PC-9 (cell line): ENCODE measurements around the gene TCAF1. TPM values are rescaled to one million over a fixed set of nuclear protein-coding genes. Genes with fewer than 3 reads are reported as not detected.

ENCODE experiments used
- BruUV-seq: library from RNA; stranded (reverse); fragments of 400-500 nt; replicated peaks from 2 replicates; lab custom pipeline; 2021; lab: Mats Ljungman, UMichigan
- CTCF ChIA-PET: fragments of 300-600 bp; sonication (Branson Sonifier 250); formaldehyde crosslinking; loops from one replicate; lab custom pipeline; 2022; ENCODE audit warnings: antibody characterized with exemption; lab: Charles Lee
- POLR2A ChIA-PET: fragments of 300-600 bp; sonication (Branson Sonifier 250); formaldehyde crosslinking; loops from one replicate; lab custom pipeline; 2022; ENCODE audit warnings: antibody characterized with exemption; ENCODE audit not compliant: unreplicated experiment; lab: Charles Lee
- DNase-seq, 2 experiments: peaks; one replicate each; pipeline versions ENCODE4 v3.0.0 to v3.0.0-alpha.2; 2015 to 2022; ENCODE audit warnings: mixed read lengths in 1 of 2
- H2AFZ ChIP-seq: fragments of 200-600 bp; sonication (generic); 2 replicates; pipeline ENCODE4 v1.8.1; 2017; ENCODE audit warnings: antibody characterized with exemption
- H3F3A ChIP-seq: fragments of 200-600 bp; sonication (generic); 2 replicates; pipeline ENCODE4 v1.8.1; 2017; ENCODE audit warnings: antibody characterized with exemption, mild to moderate bottlenecking, low read depth; ENCODE audit not compliant: insufficient read depth
- H3K27ac ChIP-seq: fragments of 200-600 bp; sonication (generic); 2 replicates; pipeline ENCODE4 v1.6.1; 2016; ENCODE audit warnings: mixed run types
- H3K27me3 ChIP-seq: fragments of 200-600 bp; sonication (generic); 2 replicates; pipeline ENCODE4 v1.6.1; 2016; ENCODE audit warnings: low read depth, mixed run types; ENCODE audit not compliant: insufficient read depth
- H3K36me3 ChIP-seq: fragments of 200-600 bp; sonication (generic); 2 replicates; pipeline ENCODE4 v1.6.1; 2016; ENCODE audit warnings: low read depth, mixed run types
- H3K4me1 ChIP-seq: fragments of 200-600 bp; sonication (generic); replicated peaks from 2 replicates; pipeline ENCODE4 v1.6.1; 2016; ENCODE audit warnings: mixed run types; ENCODE audit not compliant: insufficient read depth
- H3K4me2 ChIP-seq: fragments of 200-600 bp; sonication (generic); 2 replicates; pipeline ENCODE4 v1.6.1; 2017; ENCODE audit warnings: mixed run types
- H3K4me3 ChIP-seq: fragments of 200-600 bp; sonication (generic); 2 replicates; pipeline ENCODE4 v1.6.1; 2016; ENCODE audit warnings: mixed run types
- H3K79me2 ChIP-seq: fragments of 200-600 bp; sonication (generic); 2 replicates; pipeline ENCODE4 v1.6.1; 2017; ENCODE audit warnings: low read depth, mixed run types
- H3K9me2 ChIP-seq: fragments of 200-600 bp; sonication (generic); 2 replicates; pipeline ENCODE4 v1.8.1; 2017; ENCODE audit warnings: mild to moderate bottlenecking; ENCODE audit not compliant: insufficient read depth
- H3K9me3 ChIP-seq: fragments of 200-600 bp; sonication (generic); 2 replicates; pipeline ENCODE4 v1.8.1; 2016; ENCODE audit warnings: low read depth; ENCODE audit not compliant: insufficient read depth
- H4K20me1 ChIP-seq: fragments of 200-600 bp; sonication (generic); 2 replicates; pipeline ENCODE4 v1.8.1; 2017; ENCODE audit not compliant: insufficient read depth
- CTCF ChIP-seq: fragments of 200-600 bp; sonication (generic); conservative IDR thresholded peaks from 2 replicates; pipeline ENCODE4 v1.6.1; 2017; ENCODE audit warnings: mixed run types, antibody characterized with exemption, mild to moderate bottlenecking, moderate library complexity
- EZH2 ChIP-seq: fragments of 200-600 bp; sonication (generic); IDR thresholded peaks from 2 replicates; pipeline ENCODE4 v1.8.0; 2017; ENCODE audit warnings: antibody characterized with exemption, low read depth
- intact Hi-C: fragments of 100-400 bp; cut with micrococcal nuclease; formaldehyde crosslinking; loops from one replicate; pipeline ENCODE4 v1.10.0; 2022; ENCODE audit not compliant: unreplicated experiment
- total RNA-seq: library from RNA; stranded (reverse); gene quantifications from 2 replicates; pipeline ENCODE4 v1.2.3, GENCODE V29; 2021

The TCAF1 gene
- total RNA-seq, 1 experiment from 2014 or later, result 44.6 TPM

GRCh38 chr7:143945423-143945822 lies 43.4 kb upstream of the TCAF1 start:
- H3K27me3 ChIP-seq, result no peaks in the 10 kb centered on the region
- H3K4me3 ChIP-seq, result no peak overlapping the region
- ChIA-PET CTCF (no interaction called here), POLR2A (no interaction called here)
- no TSS peak for BruUV-seq
- no peaks in the 10 kb centered on the region for H4K20me1 ChIP-seq
- intact Hi-C loops, result loop anchor here (2.0 to 10.0 kb wide), 2 partner anchors 17 to 49 kb away; no protein-coding TSS in a partner anchor
- no peaks in the 10 kb centered on the region for H3F3A ChIP-seq
- no peak for DNase-seq
- H3K36me3 ChIP-seq, result no peaks in the 10 kb centered on the region
- H3K27ac ChIP-seq, result no peak overlapping the region
- TF ChIP-seq CTCF (no peak), EZH2 (no peak)
- H3K79me2 ChIP-seq, result no peaks in the 10 kb centered on the region
- no peaks in the 10 kb centered on the region for H3K4me1 ChIP-seq
- no peak overlapping the region for H3K4me2 ChIP-seq
- H2AFZ ChIP-seq, result 0 out of 2 replicates have a peak overlapping the region, but pooled peaks have one; percentile 7
- no peaks in the 10 kb centered on the region for H3K9me2 ChIP-seq
- H3K9me3 ChIP-seq, result no peaks in the 10 kb centered on the region

- intact Hi-C loops, result no loop called here
- ChIA-PET CTCF (no interaction called here), POLR2A (no interaction called here)
- Histone ChIP-seq H3K79me2 (no peaks in the 10 kb centered on the region), H3K27me3 (no peaks in the 10 kb centered on the region), H3K4me1 (no peaks in the 10 kb centered on the region), H3K4me2 (no peak overlapping the region), H3K4me3 (no peak overlapping the region), H3K9me2 (peaks cover 6% of the 10 kb centered on the region; the same call in 1 of the 2 replicates), H2AFZ (0 out of 2 replicates have a peak overlapping the region, but pooled peaks have one; percentile 1), H3F3A (no peaks in the 10 kb centered on the region; the same call in 1 of the 2 replicates), H3K36me3 (no peaks in the 10 kb centered on the region), H4K20me1 (no peaks in the 10 kb centered on the region), H3K27ac (no peak overlapping the region), H3K9me3 (no peaks in the 10 kb centered on the region)
- no peak for DNase-seq
- TF ChIP-seq EZH2, result no peak
- TF ChIP-seq CTCF, result no peak
- no TSS peak for BruUV-seq
Observed at GRCh38 chr7:143938379-143939243, 36.6 kb upstream of the TCAF1 start.

- BruUV-seq, result no TSS peak
Observed at GRCh38 chr7:143936087-143937009, 34.4 kb upstream of the TCAF1 start.

More at GRCh38 chr7:143936087-143937009, 34.4 kb upstream of the TCAF1 start:
- H3K4me1 ChIP-seq, result no peaks in the 10 kb centered on the region
- intact Hi-C loops, result no loop called here
- ChIA-PET CTCF (no interaction called here), POLR2A (no interaction called here)
- H3K79me2 ChIP-seq, result no peaks in the 10 kb centered on the region
- H3K4me2 ChIP-seq, result no peak overlapping the region
- no peak for DNase-seq
- no peak overlapping the region for H3K4me3 ChIP-seq
- H2AFZ ChIP-seq, result peak overlapping the region; percentile 61; the same call in 1 of the 2 replicates
- no peaks in the 10 kb centered on the region; the same call in 1 of the 2 replicates for H3F3A ChIP-seq
- no peaks in the 10 kb centered on the region for H3K27me3 ChIP-seq
- TF ChIP-seq CTCF (no peak), EZH2 (no peak)
- no peaks in the 10 kb centered on the region for H4K20me1 ChIP-seq
- H3K9me2 ChIP-seq, result peaks cover 6% of the 10 kb centered on the region; the same call in 1 of the 2 replicates
- H3K27ac ChIP-seq, result no peak overlapping the region
- no peaks in the 10 kb centered on the region for H3K36me3 ChIP-seq
- H3K9me3 ChIP-seq, result no peaks in the 10 kb centered on the region
